ENCODE measurements around the gene RTL10. TPM values are rescaled to one million over a fixed set of nuclear protein-coding genes. Genes with fewer than 3 reads are reported as not detected.

The RTL10 gene
- total and polyA plus RNA-seq, 2 of the 13 experiments (the other 11 are each of a cell fraction or from before 2014, with no cell fraction given) = 14.1 to 15.8 TPM

- TF ChIP-seq IRF9 (CRISPR knock-in tag; IDR thresholded peaks at IDR 0.05; ENCODE audit: borderline replicate concordance) (peak; percentile 46; the same call in 1 of the 2 replicates), SOX6 (IDR thresholded peaks at IDR 0.05) (no peak), SOX6 (CRISPR knock-in tag; IDR thresholded peaks at IDR 0.05) (peak; percentile 97), CERS6 (CRISPR knock-in tag; IDR thresholded peaks at IDR 0.05) (no peak), STAG1 (CRISPR knock-in tag; IDR thresholded peaks at IDR 0.05) (peak; percentile 42), SMARCE1 (IDR thresholded peaks at IDR 0.05; ENCODE audit: borderline replicate concordance) (no peak), RFX3 (CRISPR knock-in tag; IDR thresholded peaks at IDR 0.05) (peak; percentile 77), SRSF4 (IDR thresholded peaks at IDR 0.05; ENCODE audit: low read depth, low read length, poor library complexity, severe bottlenecking) (no peak), ZNF616 (CRISPR knock-in tag; IDR thresholded peaks at IDR 0.05; ENCODE audit: low read depth) (no peak), ZSCAN20 (CRISPR knock-in tag; IDR thresholded peaks at IDR 0.05; ENCODE audit: borderline replicate concordance) (no peak), ZNF44 (CRISPR knock-in tag; IDR thresholded peaks at IDR 0.05) (no peak), PHF5A (CRISPR knock-in tag; IDR thresholded peaks at IDR 0.05; ENCODE audit: low read depth, unreplicated experiment) (no peak), HMG20A (CRISPR knock-in tag; IDR thresholded peaks at IDR 0.05; ENCODE audit: borderline replicate concordance) (peak; percentile 50; the same call in 1 of the 2 replicates), SP5 (CRISPR knock-in tag; IDR thresholded peaks at IDR 0.05; ENCODE audit: borderline replicate concordance, low read depth) (peak; percentile 99), NFE2L1 (CRISPR knock-in tag; IDR thresholded peaks at IDR 0.05; ENCODE audit: borderline replicate concordance) (no peak), REL (CRISPR knock-in tag; conservative IDR thresholded peaks at IDR 0.05) (no peak), ZNF746 (CRISPR knock-in tag; IDR thresholded peaks at IDR 0.05) (no peak), ZKSCAN8 (CRISPR knock-in tag; IDR thresholded peaks at IDR 0.05; ENCODE audit: borderline replicate concordance) (peak; percentile 76; the same call in 1 of the 2 replicates), BCL6 (CRISPR knock-in tag; IDR thresholded peaks at IDR 0.05) (peak; percentile 69), FOXA1 (IDR thresholded peaks at IDR 0.05) (no peak), FOXA1 (CRISPR knock-in tag; IDR thresholded peaks at IDR 0.05) (peak; percentile 61; the same call in 1 of the 2 replicates), ZBTB34 (CRISPR knock-in tag; IDR thresholded peaks at IDR 0.05) (0 out of 2 replicates have a peak, but pooled peaks have one; percentile 27), DR1 (CRISPR knock-in tag; IDR thresholded peaks at IDR 0.05) (no peak)
- TF ChIP-seq, protein P1, sequence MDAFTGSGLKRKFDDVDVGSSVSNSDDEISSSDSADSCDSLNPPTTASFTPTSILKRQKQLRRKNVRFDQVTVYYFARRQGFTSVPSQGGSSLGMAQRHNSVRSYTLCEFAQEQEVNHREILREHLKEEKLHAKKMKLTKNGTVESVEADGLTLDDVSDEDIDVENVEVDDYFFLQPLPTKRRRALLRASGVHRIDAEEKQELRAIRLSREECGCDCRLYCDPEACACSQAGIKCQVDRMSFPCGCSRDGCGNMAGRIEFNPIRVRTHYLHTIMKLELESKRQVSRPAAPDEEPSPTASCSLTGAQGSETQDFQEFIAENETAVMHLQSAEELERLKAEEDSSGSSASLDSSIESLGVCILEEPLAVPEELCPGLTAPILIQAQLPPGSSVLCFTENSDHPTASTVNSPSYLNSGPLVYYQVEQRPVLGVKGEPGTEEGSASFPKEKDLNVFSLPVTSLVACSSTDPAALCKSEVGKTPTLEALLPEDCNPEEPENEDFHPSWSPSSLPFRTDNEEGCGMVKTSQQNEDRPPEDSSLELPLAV (CRISPR knock-in tag; conservative IDR thresholded peaks at IDR 0.05; ENCODE audit: low read depth) = no peak
- TF ChIP-seq, protein P2, sequence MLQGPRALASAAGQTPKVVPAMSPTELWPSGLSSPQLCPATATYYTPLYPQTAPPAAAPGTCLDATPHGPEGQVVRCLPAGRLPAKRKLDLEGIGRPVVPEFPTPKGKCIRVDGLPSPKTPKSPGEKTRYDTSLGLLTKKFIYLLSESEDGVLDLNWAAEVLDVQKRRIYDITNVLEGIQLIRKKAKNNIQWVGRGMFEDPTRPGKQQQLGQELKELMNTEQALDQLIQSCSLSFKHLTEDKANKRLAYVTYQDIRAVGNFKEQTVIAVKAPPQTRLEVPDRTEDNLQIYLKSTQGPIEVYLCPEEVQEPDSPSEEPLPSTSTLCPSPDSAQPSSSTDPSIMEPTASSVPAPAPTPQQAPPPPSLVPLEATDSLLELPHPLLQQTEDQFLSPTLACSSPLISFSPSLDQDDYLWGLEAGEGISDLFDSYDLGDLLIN (CRISPR knock-in tag; IDR thresholded peaks at IDR 0.05; ENCODE audit: borderline replicate concordance) = 0 out of 2 replicates have a peak, but pooled peaks have one; percentile 61
Measured at GRCh38 chr22:19880786-19881569, 26.3 kb upstream of the RTL10 start (continued).

Measured in HepG2 (cell line).